ENCODE data around the gene KERA. TPM values are rescaled to one million over a fixed set of nuclear protein-coding genes. Genes with fewer than 3 reads are reported as not detected.

Gene KERA, protein sequence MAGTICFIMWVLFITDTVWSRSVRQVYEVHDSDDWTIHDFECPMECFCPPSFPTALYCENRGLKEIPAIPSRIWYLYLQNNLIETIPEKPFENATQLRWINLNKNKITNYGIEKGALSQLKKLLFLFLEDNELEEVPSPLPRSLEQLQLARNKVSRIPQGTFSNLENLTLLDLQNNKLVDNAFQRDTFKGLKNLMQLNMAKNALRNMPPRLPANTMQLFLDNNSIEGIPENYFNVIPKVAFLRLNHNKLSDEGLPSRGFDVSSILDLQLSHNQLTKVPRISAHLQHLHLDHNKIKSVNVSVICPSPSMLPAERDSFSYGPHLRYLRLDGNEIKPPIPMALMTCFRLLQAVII
- total RNA-seq (under 1 TPM in 2 of 7 donors, not detected in 5; 0.10 to 0.13 TPM), polyA plus RNA-seq (under 1 TPM; 0.10 TPM)
- long read RNA-seq, donor 1: 0 reads
- long read RNA-seq, donor 2: 0 reads
- long read RNA-seq, donor 3: 0 reads

DNA sequence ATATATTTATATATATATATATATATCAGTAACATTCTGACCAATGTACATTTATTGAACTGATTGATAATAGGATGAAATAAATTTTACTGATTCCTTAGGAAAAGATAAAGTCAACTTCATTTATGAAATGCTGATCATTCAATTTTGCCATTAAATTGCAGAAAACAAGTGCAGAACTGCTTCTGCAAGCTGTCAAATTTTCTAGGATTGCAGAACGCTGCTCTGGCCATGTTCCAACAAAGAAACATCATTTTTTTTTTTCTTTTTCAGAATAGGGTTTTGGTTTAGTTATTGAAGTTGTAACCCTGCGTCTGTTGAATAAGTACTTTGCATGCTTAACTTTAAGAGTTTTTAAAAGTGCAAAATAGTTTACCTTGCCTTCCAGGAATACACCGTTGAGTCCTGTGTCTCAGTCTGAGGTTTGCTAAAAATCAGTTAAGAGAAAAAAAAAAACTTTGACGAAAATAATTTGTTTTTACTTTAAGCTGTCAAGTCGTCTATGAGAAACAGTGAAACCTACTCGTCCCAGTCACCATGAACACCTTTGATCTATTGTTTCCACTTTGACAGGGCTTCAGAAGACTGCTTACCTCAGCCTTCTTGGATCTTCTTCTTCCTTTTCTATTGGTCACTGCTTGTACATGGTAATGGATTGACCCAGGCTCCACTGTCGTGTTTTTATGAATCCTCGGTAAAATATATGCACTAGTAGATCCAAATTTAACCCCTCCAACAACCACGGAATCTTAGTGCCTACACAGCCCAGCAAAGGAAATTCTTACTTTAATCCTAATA, at the start of gene KERA:
KERA (minus strand) TSS at position 657 of the 798 bp plus-strand sequence. CDS start 1,743 bp downstream, outside the sequence.
- no peaks in the 10 kb centered on the region for H3K9me3 ChIP-seq
- H3K27me3 ChIP-seq: no peaks in the 10 kb centered on the region
- intact Hi-C loops (cut with DNase I): no loop called here
- DNase-seq: no peak
- H3K4me3 ChIP-seq: no peak within 1 kb of the TSS
- WGBS, 3 donors: 42 to 49% (median 48%) methylated on average over 9 of the region's 9 CpGs
- H3K27ac ChIP-seq: no peak within 1 kb of the TSS
- TF ChIP-seq, protein P1, sequence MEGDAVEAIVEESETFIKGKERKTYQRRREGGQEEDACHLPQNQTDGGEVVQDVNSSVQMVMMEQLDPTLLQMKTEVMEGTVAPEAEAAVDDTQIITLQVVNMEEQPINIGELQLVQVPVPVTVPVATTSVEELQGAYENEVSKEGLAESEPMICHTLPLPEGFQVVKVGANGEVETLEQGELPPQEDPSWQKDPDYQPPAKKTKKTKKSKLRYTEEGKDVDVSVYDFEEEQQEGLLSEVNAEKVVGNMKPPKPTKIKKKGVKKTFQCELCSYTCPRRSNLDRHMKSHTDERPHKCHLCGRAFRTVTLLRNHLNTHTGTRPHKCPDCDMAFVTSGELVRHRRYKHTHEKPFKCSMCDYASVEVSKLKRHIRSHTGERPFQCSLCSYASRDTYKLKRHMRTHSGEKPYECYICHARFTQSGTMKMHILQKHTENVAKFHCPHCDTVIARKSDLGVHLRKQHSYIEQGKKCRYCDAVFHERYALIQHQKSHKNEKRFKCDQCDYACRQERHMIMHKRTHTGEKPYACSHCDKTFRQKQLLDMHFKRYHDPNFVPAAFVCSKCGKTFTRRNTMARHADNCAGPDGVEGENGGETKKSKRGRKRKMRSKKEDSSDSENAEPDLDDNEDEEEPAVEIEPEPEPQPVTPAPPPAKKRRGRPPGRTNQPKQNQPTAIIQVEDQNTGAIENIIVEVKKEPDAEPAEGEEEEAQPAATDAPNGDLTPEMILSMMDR (IDR thresholded peaks at IDR 0.05): no peak
- no peak for TF ChIP-seq POLR2A (IDR thresholded peaks at IDR 0.05)
- no peak for TF ChIP-seq EP300 (IDR thresholded peaks at IDR 0.05)
- no peaks in the 10 kb centered on the region for H3K36me3 ChIP-seq
- peaks cover 5% of the 10 kb centered on the region for H3K4me1 ChIP-seq (ENCODE audit: insufficient read depth)

GRCh38 chr12:91106283-91106682, 48.5 kb upstream of the KERA start:
- Histone ChIP-seq H3K36me3 (no peaks in the 10 kb centered on the region), H3K4me3 (peak overlapping the region; percentile 17), H3K27me3 (no peaks in the 10 kb centered on the region), H3K27ac (no peak overlapping the region), H3K4me1 (ENCODE audit: insufficient read depth) (no peaks in the 10 kb centered on the region), H3K9me3 (no peaks in the 10 kb centered on the region)
- TF ChIP-seq, protein P1 (IDR thresholded peaks at IDR 0.05): no peak
- TF ChIP-seq EP300 (IDR thresholded peaks at IDR 0.05): no peak
- TF ChIP-seq POLR2A (IDR thresholded peaks at IDR 0.05): no peak
- DNase-seq: no peak
- intact Hi-C loops (cut with DNase I): loop anchor here in 1 of 4 donors (10.0 kb wide), 1 partner anchor 219 kb away; no protein-coding TSS in a partner anchor

DNA sequence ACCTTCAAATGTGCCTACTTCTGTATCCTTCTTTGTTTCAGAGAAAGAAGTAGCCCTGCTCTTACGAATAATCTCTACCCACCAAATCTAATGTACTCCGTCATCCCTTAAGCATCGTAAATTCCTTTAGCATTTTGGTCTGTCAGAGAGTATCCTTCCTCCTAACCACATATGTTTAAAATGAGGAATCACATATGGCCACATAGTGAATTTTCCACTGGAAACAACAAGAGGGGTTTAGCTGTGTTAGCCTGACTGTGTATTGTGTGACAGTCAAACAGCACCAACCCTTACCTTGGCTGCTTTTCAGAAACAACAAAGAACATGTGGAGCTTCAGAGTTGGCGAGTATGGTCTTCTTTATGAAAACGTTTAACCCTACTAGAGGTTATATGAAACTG, 48.0 kb upstream of the KERA start:
- Histone ChIP-seq H3K27me3 (no peaks in the 10 kb centered on the region), H3K27ac (no peak overlapping the region), H3K4me1 (ENCODE audit: insufficient read depth) (no peaks in the 10 kb centered on the region), H3K4me3 (peak overlapping the region; percentile 16), H3K36me3 (no peaks in the 10 kb centered on the region), H3K9me3 (no peaks in the 10 kb centered on the region)
- DNase-seq: no peak
- intact Hi-C loops (cut with DNase I): loop anchor here in 1 of 4 donors (10.0 kb wide), 1 partner anchor 219 kb away; no protein-coding TSS in a partner anchor
- TF ChIP-seq, protein P1 (IDR thresholded peaks at IDR 0.05): no peak
- TF ChIP-seq EP300 (IDR thresholded peaks at IDR 0.05): no peak
- no peak for TF ChIP-seq POLR2A (IDR thresholded peaks at IDR 0.05)
- WGBS, 3 donors: 75 to 87% (median 85%) methylated on average over 5 of the region's 5 CpGs

- TF ChIP-seq EP300 (IDR thresholded peaks at IDR 0.05): no peak
- TF ChIP-seq, protein P1 (IDR thresholded peaks at IDR 0.05): no peak
- TF ChIP-seq POLR2A (IDR thresholded peaks at IDR 0.05): no peak
- intact Hi-C loops (cut with DNase I): loop anchor here in 1 of 4 donors (10.0 kb wide), 1 partner anchor 220 kb away; no protein-coding TSS in a partner anchor
- no peak overlapping the region for H3K4me3 ChIP-seq
- DNase-seq: no peak
- H3K27ac ChIP-seq: no peak overlapping the region
- no peaks in the 10 kb centered on the region for H3K36me3 ChIP-seq
- no peaks in the 10 kb centered on the region for H3K27me3 ChIP-seq
- WGBS, 3 donors: 73 to 84% (median 84%) methylated on average over 1 of the region's 1 CpG
- H3K9me3 ChIP-seq: no peaks in the 10 kb centered on the region
- H3K4me1 ChIP-seq (ENCODE audit: insufficient read depth): no peaks in the 10 kb centered on the region
These were observed 47.1 kb upstream of the KERA start for GRCh38 chr12:91104812-91105466.
